Measurements from ENCODE around the gene TSTD2.
A peak's percentile ranks its signal among the peaks of the same experiment; 100 is the strongest.

Gene TSTD2

GRCh38 chr9:97635026-97635425 is 1.9 kb upstream of the TSTD2 start:
- H3K36me3 ChIP-seq (ENCODE audit: control insufficient read depth, low read length), result peaks cover 53% of the 10 kb centered on the region
- no peak overlapping the region for H3K27ac ChIP-seq (ENCODE audit: low read depth, low read length)
- H3K9me2 ChIP-seq (replicated peaks; ENCODE audit: control insufficient read depth, low read length), result no peaks in the 10 kb centered on the region
- H3F3A ChIP-seq (ENCODE audit: control insufficient read depth, insufficient read depth), result peaks cover 3% of the 10 kb centered on the region; the same call in 1 of the 2 replicates
- TF ChIP-seq CTCF (IDR thresholded peaks at IDR 0.05; ENCODE audit: low read depth, low read length, poor library complexity, severe bottlenecking) (no peak), EZH2phosphoT487 (IDR thresholded peaks at IDR 0.05; ENCODE audit: borderline replicate concordance, low read length) (no peak)
- peaks cover 22% of the 10 kb centered on the region for H4K20me1 ChIP-seq (ENCODE audit: control insufficient read depth, insufficient read depth, low read depth, low read length)
- peaks cover 35% of the 10 kb centered on the region for H3K4me1 ChIP-seq (ENCODE audit: control insufficient read depth, low read length)
- peak overlapping the region; percentile 90 for H3K4me3 ChIP-seq (ENCODE audit: low read length)
- peak overlapping the region; percentile 75 for H3K4me2 ChIP-seq (ENCODE audit: low read length)
- H3K27me3 ChIP-seq (ENCODE audit: control insufficient read depth, low read length), result no peaks in the 10 kb centered on the region
- H3K9me3 ChIP-seq (ENCODE audit: control insufficient read depth, insufficient read depth, low read length), result no peaks in the 10 kb centered on the region
- peaks cover 92% of the 10 kb centered on the region for H3K79me2 ChIP-seq (ENCODE audit: control insufficient read depth, low read length)

- Histone ChIP-seq H3K4me2 (ENCODE audit: low read length) (peak overlapping the region; percentile 75), H3K9me3 (ENCODE audit: control insufficient read depth, insufficient read depth, low read length) (no peaks in the 10 kb centered on the region), H3K9me2 (replicated peaks; ENCODE audit: control insufficient read depth, low read length) (no peaks in the 10 kb centered on the region), H3K4me1 (ENCODE audit: control insufficient read depth, low read length) (peaks cover 40% of the 10 kb centered on the region), H3K79me2 (ENCODE audit: control insufficient read depth, low read length) (peaks cover 92% of the 10 kb centered on the region), H3F3A (ENCODE audit: control insufficient read depth, insufficient read depth) (peaks cover 3% of the 10 kb centered on the region; the same call in 1 of the 2 replicates), H3K27ac (ENCODE audit: low read depth, low read length) (peak overlapping the region; percentile 78), H3K4me3 (ENCODE audit: low read length) (peak overlapping the region; percentile 90), H3K36me3 (ENCODE audit: control insufficient read depth, low read length) (peaks cover 51% of the 10 kb centered on the region), H3K27me3 (ENCODE audit: control insufficient read depth, low read length) (no peaks in the 10 kb centered on the region), H4K20me1 (ENCODE audit: control insufficient read depth, insufficient read depth, low read depth, low read length) (peaks cover 13% of the 10 kb centered on the region; the same call in 1 of the 2 replicates)
- TF ChIP-seq CTCF (IDR thresholded peaks at IDR 0.05; ENCODE audit: low read depth, low read length, poor library complexity, severe bottlenecking) (no peak), EZH2phosphoT487 (IDR thresholded peaks at IDR 0.05; ENCODE audit: borderline replicate concordance, low read length) (no peak)
Observed at GRCh38 chr9:97633859-97634490, 807 bp upstream of the TSTD2 start.

- Histone ChIP-seq H3K36me3 (ENCODE audit: control insufficient read depth, low read length) (peaks cover 53% of the 10 kb centered on the region), H3K9me2 (replicated peaks; ENCODE audit: control insufficient read depth, low read length) (no peaks in the 10 kb centered on the region), H4K20me1 (ENCODE audit: control insufficient read depth, insufficient read depth, low read depth, low read length) (peaks cover 6% of the 10 kb centered on the region; the same call in 1 of the 2 replicates), H3K79me2 (ENCODE audit: control insufficient read depth, low read length) (peaks cover 90% of the 10 kb centered on the region), H3K9me3 (ENCODE audit: control insufficient read depth, insufficient read depth, low read length) (no peaks in the 10 kb centered on the region), H3K4me3 (ENCODE audit: low read length) (peak overlapping the region; percentile 90), H3K4me2 (ENCODE audit: low read length) (peak overlapping the region; percentile 75), H3F3A (ENCODE audit: control insufficient read depth, insufficient read depth) (peaks cover 3% of the 10 kb centered on the region; the same call in 1 of the 2 replicates), H3K27me3 (ENCODE audit: control insufficient read depth, low read length) (no peaks in the 10 kb centered on the region), H3K27ac (ENCODE audit: low read depth, low read length) (peak overlapping the region; percentile 78), H3K4me1 (ENCODE audit: control insufficient read depth, low read length) (peaks cover 41% of the 10 kb centered on the region)
- TF ChIP-seq EZH2phosphoT487 (IDR thresholded peaks at IDR 0.05; ENCODE audit: borderline replicate concordance, low read length), result no peak
- TF ChIP-seq CTCF (IDR thresholded peaks at IDR 0.05; ENCODE audit: low read depth, low read length, poor library complexity, severe bottlenecking), result no peak
Observed at GRCh38 chr9:97632248-97632984, 752 bp downstream of the TSTD2 start.
